C4-2B (cell line): Measurements from ENCODE around the gene CHRNA7.

ENCODE experiments used
- ZFX ChIP-seq: fragments of 450-650 bp; IDR thresholded peaks from 2 replicates; pipeline ENCODE4 v1.6.1; 2017
- TF ChIP-seq, protein P1 (sequence below): fragments of 450-650 bp; conservative IDR thresholded peaks from 2 replicates; pipeline ENCODE4 v1.5.1; 2017; ENCODE audit warnings: mild to moderate bottlenecking

GRCh38 chr15:32125595-32125994, 95.3 kb downstream of the CHRNA7 start:
- TF ChIP-seq, protein P1, sequence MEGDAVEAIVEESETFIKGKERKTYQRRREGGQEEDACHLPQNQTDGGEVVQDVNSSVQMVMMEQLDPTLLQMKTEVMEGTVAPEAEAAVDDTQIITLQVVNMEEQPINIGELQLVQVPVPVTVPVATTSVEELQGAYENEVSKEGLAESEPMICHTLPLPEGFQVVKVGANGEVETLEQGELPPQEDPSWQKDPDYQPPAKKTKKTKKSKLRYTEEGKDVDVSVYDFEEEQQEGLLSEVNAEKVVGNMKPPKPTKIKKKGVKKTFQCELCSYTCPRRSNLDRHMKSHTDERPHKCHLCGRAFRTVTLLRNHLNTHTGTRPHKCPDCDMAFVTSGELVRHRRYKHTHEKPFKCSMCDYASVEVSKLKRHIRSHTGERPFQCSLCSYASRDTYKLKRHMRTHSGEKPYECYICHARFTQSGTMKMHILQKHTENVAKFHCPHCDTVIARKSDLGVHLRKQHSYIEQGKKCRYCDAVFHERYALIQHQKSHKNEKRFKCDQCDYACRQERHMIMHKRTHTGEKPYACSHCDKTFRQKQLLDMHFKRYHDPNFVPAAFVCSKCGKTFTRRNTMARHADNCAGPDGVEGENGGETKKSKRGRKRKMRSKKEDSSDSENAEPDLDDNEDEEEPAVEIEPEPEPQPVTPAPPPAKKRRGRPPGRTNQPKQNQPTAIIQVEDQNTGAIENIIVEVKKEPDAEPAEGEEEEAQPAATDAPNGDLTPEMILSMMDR: no peak
- no peak for TF ChIP-seq ZFX
